ENCODE measurements around the gene OR3A2.
"Not testable (repeated sequence)": the region's sequence is repeated elsewhere in the genome, so short reads cannot be mapped to it uniquely, and the experiment has no call there.

The OR3A2 gene

GRCh38 chr17:3282901-3283300 is 103.2 kb downstream of the OR3A2 start:
- DNase-seq = no peak

- DNase-seq = no peak
These were observed 110.0 kb downstream of the OR3A2 start for GRCh38 chr17:3276126-3276525.

GRCh38 chr17:3271072-3271848 is 114.8 kb downstream of the OR3A2 start:
- DNase-seq = no peak

GRCh38 chr17:3260600-3260999 is 125.5 kb downstream of the OR3A2 start:
- no peak for DNase-seq

GRCh38 chr17:3260163-3260562 is 125.9 kb downstream of the OR3A2 start:
- DNase-seq = no peak

GRCh38 chr17:3256575-3256974 is 129.5 kb downstream of the OR3A2 start:
- DNase-seq = no peak

- not testable (repeated sequence) for DNase-seq
These were observed 137.1 kb downstream of the OR3A2 start for GRCh38 chr17:3249013-3249412.

GRCh38 chr17:3244841-3245240 is 141.3 kb downstream of the OR3A2 start:
- DNase-seq = not testable (repeated sequence)

- not testable (repeated sequence) for DNase-seq
These were observed 145.1 kb downstream of the OR3A2 start for GRCh38 chr17:3241044-3241443.

GRCh38 chr17:3238685-3239084 is 147.4 kb downstream of the OR3A2 start:
- DNase-seq = peak; percentile 7

GRCh38 chr17:3232300-3232699 is 153.8 kb downstream of the OR3A2 start:
- DNase-seq = not testable (repeated sequence)

All from activated gamma-delta T cell treated with Interleukin-2 at 50 U/mL for 16 hours (primary cell).